Measurements from ENCODE around the gene EZR.

The EZR gene

GRCh38 chr6:158778005-158778527, 41.1 kb downstream of the EZR start:
- ChIA-PET POLR2A (no interaction called here), CTCF (interaction anchor here (1.2 kb wide), 1 partner anchor 15 kb away, joined by 4 read pairs; no protein-coding TSS in a partner anchor)
- no peak for DNase-seq (ENCODE audit: extremely low spot score)
- no peak for TF ChIP-seq CTCF (IDR thresholded peaks at IDR 0.05; ENCODE audit: control extremely low read depth, extremely low read depth, low read depth, missing control alignments)

GRCh38 chr6:158777510-158777909, 41.7 kb downstream of the EZR start:
- CTCF ChIA-PET: interaction anchor here (1.2 kb wide), 2 partner anchors 16 to 74 kb away, joined by 3 to 4 read pairs; no protein-coding TSS in a partner anchor
- no peak for DNase-seq (ENCODE audit: extremely low spot score)
- no peak for TF ChIP-seq CTCF (IDR thresholded peaks at IDR 0.05; ENCODE audit: control extremely low read depth, extremely low read depth, low read depth, missing control alignments)
- POLR2A ChIA-PET: no interaction called here

- TF ChIP-seq CTCF (IDR thresholded peaks at IDR 0.05; ENCODE audit: control extremely low read depth, extremely low read depth, low read depth, missing control alignments): no peak
- ChIA-PET POLR2A (no interaction called here), CTCF (interaction anchor here (1.2 kb wide), 2 partner anchors 17 to 73 kb away, joined by 3 to 4 read pairs; no protein-coding TSS in a partner anchor)
- DNase-seq (ENCODE audit: extremely low spot score): no peak
These were observed 42.4 kb downstream of the EZR start for GRCh38 chr6:158776737-158777136.

- CTCF ChIA-PET: no interaction called here
- TF ChIP-seq CTCF (IDR thresholded peaks at IDR 0.05; ENCODE audit: control extremely low read depth, extremely low read depth, low read depth, missing control alignments): no peak
- no peak for DNase-seq (ENCODE audit: extremely low spot score)
- POLR2A ChIA-PET: no interaction called here
These were observed 43.3 kb downstream of the EZR start for GRCh38 chr6:158775832-158776231.

GRCh38 chr6:158774717-158775449, 44.3 kb downstream of the EZR start:
- CTCF ChIA-PET: interaction anchor here (1.1 to 1.9 kb wide), 5 partner anchors 9 to 560 kb away, joined by 3 to 6 read pairs (median 4); no protein-coding TSS in a partner anchor
- TF ChIP-seq CTCF (IDR thresholded peaks at IDR 0.05; ENCODE audit: control extremely low read depth, extremely low read depth, low read depth, missing control alignments): no peak
- no peak for DNase-seq (ENCODE audit: extremely low spot score)
- POLR2A ChIA-PET: no interaction called here

GRCh38 chr6:158773581-158774449, 45.4 kb downstream of the EZR start:
- ChIA-PET CTCF (interaction anchor here (1.1 to 1.9 kb wide), 6 partner anchors 8 to 559 kb away, joined by 3 to 6 read pairs (median 4); no protein-coding TSS in a partner anchor), POLR2A (interaction anchor here (0.5 kb wide), 1 partner anchor 34 kb away, joined by 8 read pairs; no protein-coding TSS in a partner anchor)
- no peak for TF ChIP-seq CTCF (IDR thresholded peaks at IDR 0.05; ENCODE audit: control extremely low read depth, extremely low read depth, low read depth, missing control alignments)
- no peak for DNase-seq (ENCODE audit: extremely low spot score)
